SU-DHL-6 (cell line): ENCODE data around the gene JAKMIP1.

Experiments
- H2AFZ ChIP-seq: fragments of 200-600 bp; sonication (generic); 2 replicates; pipeline ENCODE4 v1.6.1; 2014; ENCODE audit warnings: low read depth, mild to moderate bottlenecking, moderate library complexity, mixed read lengths, antibody characterized with exemption, low read length; ENCODE audit not compliant: severe bottlenecking
- H3F3A ChIP-seq: fragments of 200-600 bp; shearing (Covaris generic); 2 replicates; pipeline ENCODE4 v1.6.0; 2016; ENCODE audit warnings: antibody characterized with exemption, mild to moderate bottlenecking; ENCODE audit not compliant: insufficient read depth
- H3K27ac ChIP-seq: fragments of 200-600 bp; sonication (generic); 2 replicates; pipeline ENCODE4 v1.5.1; 2016; ENCODE audit warnings: low read depth, mild to moderate bottlenecking, low read length, moderate library complexity, mixed read lengths
- H3K27me3 ChIP-seq: fragments of 200-600 bp; sonication (generic), shearing (Covaris generic); 2 replicates; pipeline ENCODE4 v1.6.0; 2014; ENCODE audit warnings: mild to moderate bottlenecking, low read length
- H3K36me3 ChIP-seq: fragments of 200-600 bp; sonication (generic); 2 replicates; pipeline ENCODE4 v1.6.1; 2014; ENCODE audit warnings: mild to moderate bottlenecking, low read length, mixed read lengths
- H3K4me2 ChIP-seq: fragments of 300-600, 200-600 bp; shearing (Covaris generic), sonication (generic); 2 replicates; pipeline ENCODE4 v1.6.0; 2014; ENCODE audit warnings: low read length, low read depth, mild to moderate bottlenecking; ENCODE audit not compliant: poor library complexity, severe bottlenecking
- H3K4me3 ChIP-seq: fragments of 200-600 bp; sonication (generic); 2 replicates; pipeline ENCODE4 v1.5.1; 2014; ENCODE audit warnings: antibody characterized with exemption, low read length, mild to moderate bottlenecking, mixed read lengths; ENCODE audit not compliant: insufficient read depth, poor library complexity, severe bottlenecking
- H3K79me2 ChIP-seq: fragments of 200-600 bp; sonication (generic); 2 replicates; pipeline ENCODE4 v1.6.1; 2014; ENCODE audit warnings: mild to moderate bottlenecking, low read length, moderate library complexity; ENCODE audit not compliant: insufficient read depth
- H3K9ac ChIP-seq: fragments of 200-600 bp; sonication (generic); 2 replicates; pipeline ENCODE4 v1.7.0; 2014; ENCODE audit warnings: mild to moderate bottlenecking, low read length
- H3K9me2 ChIP-seq: fragments of 200-600 bp; sonication (generic); replicated peaks from 2 replicates; pipeline ENCODE4 v1.6.1; 2014; ENCODE audit warnings: low read length; ENCODE audit not compliant: insufficient read depth
- H3K9me3 ChIP-seq: fragments of 200-600 bp; sonication (generic); 2 replicates; pipeline ENCODE4 v1.6.1; 2014; ENCODE audit warnings: low read length, mixed read lengths; ENCODE audit not compliant: insufficient read depth
- H4K20me1 ChIP-seq: fragments of 200-600 bp; sonication (generic); 2 replicates; pipeline ENCODE4 v1.6.1; 2014; ENCODE audit warnings: low read depth, mild to moderate bottlenecking, antibody characterized with exemption, low read length, moderate library complexity, mixed read lengths
- CTCF ChIP-seq: fragments of 200-600 bp; sonication (generic); IDR thresholded peaks from one replicate; pipeline ENCODE4 v1.5.1; 2017; ENCODE audit warnings: antibody characterized with exemption, mild to moderate bottlenecking, low read length, moderate library complexity; ENCODE audit not compliant: insufficient read depth, poor library complexity, severe bottlenecking
- EZH2phosphoT487 ChIP-seq: fragments of 200-600 bp; sonication (generic), shearing (Covaris generic); conservative IDR thresholded peaks from 2 replicates; pipeline ENCODE4 v1.6.1; 2018; ENCODE audit warnings: mild to moderate bottlenecking, antibody characterized with exemption, low read length, moderate library complexity, mixed read lengths

JAKMIP1 gene

GRCh38 chr4:6124386-6125102 lies 75.8 kb downstream of the JAKMIP1 start:
- Histone ChIP-seq H3F3A (no peaks in the 10 kb centered on the region), H3K79me2 (no peaks in the 10 kb centered on the region), H3K4me3 (no peak overlapping the region), H2AFZ (no peak overlapping the region), H3K4me2 (no peak overlapping the region), H3K27ac (no peak overlapping the region), H3K9me3 (0 out of 2 replicates have a peak, but pooled peaks cover 3% of the 10 kb centered on the region), H3K9me2 (no peaks in the 10 kb centered on the region), H3K27me3 (no peaks in the 10 kb centered on the region), H3K9ac (no peak overlapping the region), H3K36me3 (no peaks in the 10 kb centered on the region), H4K20me1 (no peaks in the 10 kb centered on the region)
- TF ChIP-seq CTCF (no peak), EZH2phosphoT487 (no peak)

GRCh38 chr4:6123976-6124375 lies 76.4 kb downstream of the JAKMIP1 start:
- no peak overlapping the region for H3K4me3 ChIP-seq
- H3K9me2 ChIP-seq, result no peaks in the 10 kb centered on the region
- no peak overlapping the region for H3K9ac ChIP-seq
- no peak overlapping the region for H3K27ac ChIP-seq
- H3F3A ChIP-seq, result no peaks in the 10 kb centered on the region
- H3K27me3 ChIP-seq, result no peaks in the 10 kb centered on the region
- H3K79me2 ChIP-seq, result no peaks in the 10 kb centered on the region
- H3K4me2 ChIP-seq, result no peak overlapping the region
- no peak overlapping the region for H2AFZ ChIP-seq
- no peak for TF ChIP-seq EZH2phosphoT487
- no peak for TF ChIP-seq CTCF
- H3K36me3 ChIP-seq, result no peaks in the 10 kb centered on the region
- 0 out of 2 replicates have a peak, but pooled peaks cover 3% of the 10 kb centered on the region for H3K9me3 ChIP-seq
- H4K20me1 ChIP-seq, result no peaks in the 10 kb centered on the region

GRCh38 chr4:6123541-6123940 lies 76.8 kb downstream of the JAKMIP1 start:
- Histone ChIP-seq H3K27ac (no peak overlapping the region), H3F3A (no peaks in the 10 kb centered on the region), H2AFZ (no peak overlapping the region), H3K4me2 (no peak overlapping the region), H3K9me2 (no peaks in the 10 kb centered on the region), H3K4me3 (no peak overlapping the region), H3K9ac (no peak overlapping the region), H3K27me3 (no peaks in the 10 kb centered on the region), H3K79me2 (no peaks in the 10 kb centered on the region), H3K36me3 (no peaks in the 10 kb centered on the region), H4K20me1 (no peaks in the 10 kb centered on the region), H3K9me3 (0 out of 2 replicates have a peak, but pooled peaks cover 3% of the 10 kb centered on the region)
- TF ChIP-seq CTCF (no peak), EZH2phosphoT487 (no peak)
